Glutamatergic neuron (in vitro differentiated cells): ENCODE data around the gene TNFRSF25. TPM values are rescaled to one million over a fixed set of nuclear protein-coding genes. Genes with fewer than 3 reads are reported as not detected.

Experiments used
- DNase-seq: peaks from one replicate; pipeline ENCODE4 v3.0.0; 2022
- H3K27ac Mint-ChIP-seq: one replicate; pipeline ENCODE4 v1.8.0; 2020; ENCODE audit warnings: mild to moderate bottlenecking, mixed read lengths, inconsistent platforms; ENCODE audit not compliant: unreplicated experiment
- H3K27me3 Mint-ChIP-seq: one replicate; pipeline ENCODE4 v1.8.0; 2020; ENCODE audit warnings: mild to moderate bottlenecking, moderate library complexity, mixed read lengths, inconsistent platforms; ENCODE audit not compliant: unreplicated experiment
- H3K36me3 Mint-ChIP-seq: one replicate; pipeline ENCODE4 v1.8.0; 2020; ENCODE audit warnings: mild to moderate bottlenecking, mixed read lengths, inconsistent platforms; ENCODE audit not compliant: unreplicated experiment
- H3K4me1 Mint-ChIP-seq: one replicate; pipeline ENCODE4 v1.8.0; 2020; ENCODE audit warnings: mild to moderate bottlenecking, low read depth, mixed read lengths, inconsistent platforms; ENCODE audit not compliant: unreplicated experiment
- H3K4me3 Mint-ChIP-seq: one replicate; pipeline ENCODE4 v1.8.0; 2020; ENCODE audit warnings: mild to moderate bottlenecking, mixed read lengths, inconsistent platforms; ENCODE audit not compliant: unreplicated experiment
- H3K9me3 Mint-ChIP-seq: one replicate; pipeline ENCODE4 v1.8.0; 2020; ENCODE audit warnings: mild to moderate bottlenecking, moderate library complexity, mixed read lengths, inconsistent platforms; ENCODE audit not compliant: unreplicated experiment
- CTCF ChIP-seq: fragments of 200-600 bp; sonication (generic); IDR thresholded peaks from one replicate; pipeline ENCODE4 v1.5.0; 2021; ENCODE audit not compliant: partially characterized antibody, unreplicated experiment
- total RNA-seq: library from RNA; stranded (reverse); fragmentation: NEBNext Ultra II Directional; extraction: Animal tissue kit (Norgen Biotek cat#: 25700); gene quantifications from one replicate; pipeline ENCODE4 v1.2.1, GENCODE V29; 2021; ENCODE audit not compliant: unreplicated experiment

Gene TNFRSF25
- total RNA-seq, 1 donor from 2014 or later, result 47.5 TPM

DNA sequence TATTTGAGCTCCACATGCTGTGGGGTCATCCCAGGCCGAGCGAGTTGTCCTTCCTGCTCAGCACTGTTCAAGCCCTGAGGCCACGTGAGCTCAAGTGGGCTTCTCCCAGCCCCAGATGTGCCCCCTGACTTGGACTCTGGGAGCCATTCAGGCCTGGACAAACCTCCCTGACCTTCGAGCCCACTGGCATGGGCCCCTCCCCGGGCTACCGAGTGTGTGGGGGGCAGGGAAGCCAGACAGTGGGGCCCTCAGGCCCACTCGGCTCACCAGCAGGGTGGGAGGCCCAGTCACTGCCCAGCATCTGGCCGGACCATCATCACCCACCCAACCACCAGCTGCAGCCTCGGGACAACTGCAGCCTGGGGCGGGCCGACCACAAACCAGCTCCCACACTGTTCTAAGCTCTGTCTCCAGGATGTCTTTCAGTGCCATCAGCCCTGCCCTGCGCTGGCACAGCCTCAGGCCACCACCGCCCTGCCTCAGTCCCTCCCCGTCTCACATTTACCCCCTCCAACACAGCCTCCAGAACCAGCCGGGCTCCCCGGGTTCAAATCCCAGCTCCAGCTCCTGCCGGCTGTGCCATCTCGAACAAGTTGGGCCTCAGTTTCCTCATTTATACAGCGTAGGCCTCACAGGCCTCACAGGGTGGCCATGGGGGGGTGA, 46.4 kb upstream of the TNFRSF25 start:
- Mint-ChIP-seq H3K27ac (no peak overlapping the region), H3K4me3 (no peak overlapping the region), H3K27me3 (no peaks in the 10 kb centered on the region), H3K4me1 (peaks cover 2% of the 10 kb centered on the region), H3K36me3 (no peaks in the 10 kb centered on the region), H3K9me3 (peaks cover 3% of the 10 kb centered on the region)
- no peak for TF ChIP-seq CTCF
- no peak for DNase-seq

GRCh38 chr1:6511561-6512244, 45.7 kb upstream of the TNFRSF25 start:
- Mint-ChIP-seq H3K9me3 (peaks cover 4% of the 10 kb centered on the region), H3K36me3 (no peaks in the 10 kb centered on the region), H3K4me1 (peaks cover 3% of the 10 kb centered on the region), H3K27me3 (no peaks in the 10 kb centered on the region), H3K4me3 (no peak overlapping the region), H3K27ac (no peak overlapping the region)
- DNase-seq, result no peak
- no peak for TF ChIP-seq CTCF

DNA sequence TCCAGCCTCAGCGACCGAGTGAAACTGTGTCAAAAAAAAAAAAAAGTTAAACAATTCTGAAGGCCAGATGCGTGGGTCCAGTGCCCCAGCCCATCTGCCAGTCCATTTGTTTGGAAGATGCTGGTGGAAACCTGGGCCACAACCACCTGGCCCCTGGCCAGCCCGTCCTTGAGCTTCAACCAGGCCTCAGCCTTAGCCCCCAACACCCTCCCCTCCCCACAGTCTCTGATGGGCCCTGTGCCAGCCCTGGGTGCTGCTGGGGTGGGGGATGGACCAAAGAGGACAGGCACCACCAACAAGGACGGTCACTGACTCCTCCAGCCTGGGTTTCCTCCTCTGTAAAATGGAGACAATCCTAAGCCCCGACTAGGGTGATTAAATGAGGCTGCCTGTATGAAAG, 45.1 kb upstream of the TNFRSF25 start:
- TF ChIP-seq CTCF, result no peak
- Mint-ChIP-seq H3K27ac (no peak overlapping the region), H3K27me3 (no peaks in the 10 kb centered on the region), H3K4me1 (peaks cover 4% of the 10 kb centered on the region), H3K36me3 (no peaks in the 10 kb centered on the region), H3K9me3 (peaks cover 4% of the 10 kb centered on the region), H3K4me3 (no peak overlapping the region)
- DNase-seq, result no peak

GRCh38 chr1:6510493-6510892, 44.5 kb upstream of the TNFRSF25 start:
- H3K27ac Mint-ChIP-seq, result no peak overlapping the region
- H3K9me3 Mint-ChIP-seq, result peaks cover 5% of the 10 kb centered on the region
- DNase-seq, result no peak
- H3K4me1 Mint-ChIP-seq, result peaks cover 4% of the 10 kb centered on the region
- no peaks in the 10 kb centered on the region for H3K27me3 Mint-ChIP-seq
- no peak overlapping the region for H3K4me3 Mint-ChIP-seq
- H3K36me3 Mint-ChIP-seq, result no peaks in the 10 kb centered on the region
- no peak for TF ChIP-seq CTCF

DNA sequence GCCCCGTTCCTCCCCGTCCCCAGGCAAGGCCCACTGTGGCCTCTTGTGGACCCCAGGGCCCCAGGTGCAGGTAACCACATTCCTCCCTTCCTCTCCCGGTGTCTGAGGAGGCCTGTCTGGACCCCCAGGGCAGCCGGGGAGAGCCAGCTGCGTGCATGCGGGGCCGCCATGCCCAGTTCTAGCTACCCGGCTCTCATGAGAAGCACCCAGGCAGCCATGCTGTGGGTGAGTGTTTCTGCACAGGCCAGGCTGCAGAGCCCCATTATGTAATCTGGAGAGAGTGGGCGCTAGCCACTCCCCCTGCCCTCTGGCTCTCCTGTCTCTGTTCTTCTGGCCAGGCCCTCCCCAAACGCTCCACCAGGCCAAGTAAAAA, 43.9 kb upstream of the TNFRSF25 start:
- Mint-ChIP-seq H3K36me3 (no peaks in the 10 kb centered on the region), H3K9me3 (peaks cover 7% of the 10 kb centered on the region), H3K27ac (no peak overlapping the region), H3K4me3 (no peak overlapping the region), H3K27me3 (no peaks in the 10 kb centered on the region), H3K4me1 (peaks cover 4% of the 10 kb centered on the region)
- no peak for TF ChIP-seq CTCF
- no peak for DNase-seq
